ENCODE measurements around the gene ASPHD2.

ASPHD2 gene

DNA sequence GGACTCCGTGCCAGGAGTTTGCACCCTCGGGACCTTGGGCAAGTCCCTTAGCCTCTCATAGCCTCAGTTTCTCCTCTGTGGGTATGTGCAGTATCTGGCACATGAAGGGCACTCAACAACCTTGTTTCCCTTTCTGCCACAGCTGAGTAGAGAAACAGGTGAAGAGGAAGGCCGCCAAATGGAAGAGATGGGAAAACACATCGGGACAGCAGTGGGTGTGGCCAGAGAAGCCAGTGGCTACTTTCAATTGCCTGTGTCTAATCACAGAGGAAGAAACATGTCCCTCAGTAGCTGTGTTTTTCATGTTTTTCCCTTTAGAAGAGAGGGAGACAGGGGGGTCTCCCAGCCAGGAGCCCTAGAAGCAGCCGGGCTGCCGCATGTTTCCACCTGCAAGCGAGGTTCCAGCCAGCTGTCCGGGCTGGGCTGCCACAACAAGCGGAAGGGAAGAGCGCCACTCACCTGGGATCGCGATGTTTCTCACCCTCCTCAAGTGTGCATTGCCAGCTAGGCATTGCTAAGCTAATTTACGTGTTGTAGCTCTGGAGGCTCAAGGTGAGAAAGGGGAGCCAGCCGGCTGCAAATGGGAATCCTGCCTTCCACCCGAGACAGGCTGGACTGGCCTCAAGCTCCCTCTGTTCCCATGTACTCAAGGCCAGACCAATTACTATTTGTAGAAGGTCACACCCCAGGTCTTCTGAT, 16.7 kb downstream of the ASPHD2 start:
- TF ChIP-seq, protein P1, sequence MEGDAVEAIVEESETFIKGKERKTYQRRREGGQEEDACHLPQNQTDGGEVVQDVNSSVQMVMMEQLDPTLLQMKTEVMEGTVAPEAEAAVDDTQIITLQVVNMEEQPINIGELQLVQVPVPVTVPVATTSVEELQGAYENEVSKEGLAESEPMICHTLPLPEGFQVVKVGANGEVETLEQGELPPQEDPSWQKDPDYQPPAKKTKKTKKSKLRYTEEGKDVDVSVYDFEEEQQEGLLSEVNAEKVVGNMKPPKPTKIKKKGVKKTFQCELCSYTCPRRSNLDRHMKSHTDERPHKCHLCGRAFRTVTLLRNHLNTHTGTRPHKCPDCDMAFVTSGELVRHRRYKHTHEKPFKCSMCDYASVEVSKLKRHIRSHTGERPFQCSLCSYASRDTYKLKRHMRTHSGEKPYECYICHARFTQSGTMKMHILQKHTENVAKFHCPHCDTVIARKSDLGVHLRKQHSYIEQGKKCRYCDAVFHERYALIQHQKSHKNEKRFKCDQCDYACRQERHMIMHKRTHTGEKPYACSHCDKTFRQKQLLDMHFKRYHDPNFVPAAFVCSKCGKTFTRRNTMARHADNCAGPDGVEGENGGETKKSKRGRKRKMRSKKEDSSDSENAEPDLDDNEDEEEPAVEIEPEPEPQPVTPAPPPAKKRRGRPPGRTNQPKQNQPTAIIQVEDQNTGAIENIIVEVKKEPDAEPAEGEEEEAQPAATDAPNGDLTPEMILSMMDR (IDR thresholded peaks at IDR 0.05; ENCODE audit: insufficient read depth, low read depth, low read length, missing control alignments), result no peak
- H3K4me3 ChIP-seq (ENCODE audit: low read depth, low read length), result no peak overlapping the region
- DNase-seq (ENCODE audit: low read depth), result no peak

DNA sequence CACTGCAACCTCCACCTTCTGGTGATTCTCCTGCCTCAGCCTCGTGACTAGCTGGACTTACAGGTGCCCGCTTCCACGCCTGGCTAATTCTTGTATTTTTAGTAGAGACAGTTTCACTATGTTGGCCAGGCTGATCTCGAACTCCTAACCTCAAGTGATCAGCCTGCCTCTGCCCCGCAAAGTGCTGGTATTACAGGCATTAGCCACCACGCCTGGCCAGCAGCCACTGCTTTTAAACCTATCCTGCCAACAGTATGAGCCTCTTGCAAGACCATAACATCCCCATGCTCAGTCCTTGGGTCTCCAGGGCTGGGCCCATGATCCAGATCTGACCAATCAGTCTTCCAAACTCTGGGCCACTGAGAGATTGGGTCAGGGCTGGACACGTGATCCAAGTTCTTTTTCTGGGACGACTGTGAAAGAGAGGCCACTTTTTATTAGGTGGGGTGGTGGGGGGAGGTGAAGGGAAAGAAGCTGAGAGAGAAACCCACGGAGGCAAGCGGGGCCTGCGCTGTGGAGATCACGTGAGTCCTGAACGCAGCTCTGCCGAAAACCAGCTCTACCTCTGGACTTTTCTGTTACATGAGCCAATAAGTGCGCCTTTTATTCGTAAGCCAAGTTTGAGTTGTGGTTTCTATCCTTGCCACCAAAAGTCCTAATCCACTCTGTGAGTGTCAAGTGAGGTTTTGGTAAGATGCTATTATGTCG, 17.9 kb downstream of the ASPHD2 start:
- TF ChIP-seq, protein P1 (IDR thresholded peaks at IDR 0.05; ENCODE audit: insufficient read depth, low read depth, low read length, missing control alignments), result no peak
- no peak for DNase-seq (ENCODE audit: low read depth)
- H3K4me3 ChIP-seq (ENCODE audit: low read depth, low read length), result no peak overlapping the region

DNA sequence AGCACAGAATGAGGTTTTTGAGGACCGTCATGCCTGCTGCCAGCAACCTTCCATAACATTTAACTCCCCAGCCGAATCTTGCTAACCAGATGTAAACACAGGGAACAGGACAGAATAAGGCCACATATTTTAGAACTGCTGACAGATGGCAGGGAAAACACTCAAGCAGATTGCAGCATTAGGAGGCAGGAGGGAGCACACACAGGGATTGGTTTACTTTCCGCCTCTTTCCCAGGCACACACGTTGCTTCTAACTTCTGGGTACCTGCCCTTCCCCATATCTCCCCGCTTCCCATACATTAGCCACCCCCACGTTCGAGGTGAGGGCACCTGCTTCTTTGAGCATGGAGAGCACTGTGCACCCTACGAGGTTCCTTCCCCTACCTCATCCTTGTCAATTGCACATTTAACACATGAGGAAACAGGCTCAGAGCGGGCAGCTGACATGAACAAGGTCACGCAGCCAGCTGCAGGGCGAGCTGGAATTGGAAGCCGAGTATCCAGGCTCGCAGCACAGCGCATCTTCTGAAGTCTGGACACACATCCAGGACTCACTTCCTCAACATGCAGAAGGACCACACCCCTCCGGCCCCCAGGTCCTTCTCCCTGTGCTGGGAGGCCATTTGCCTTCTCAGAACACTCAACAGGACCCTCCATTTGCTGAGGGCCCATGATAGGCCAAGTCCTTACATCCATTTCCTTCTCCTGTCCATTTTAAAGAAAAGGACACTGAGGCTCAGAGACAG, 18.7 kb downstream of the ASPHD2 start:
- no peak overlapping the region for H3K4me3 ChIP-seq (ENCODE audit: low read depth, low read length)
- no peak for DNase-seq (ENCODE audit: low read depth)
- TF ChIP-seq, protein P1 (IDR thresholded peaks at IDR 0.05; ENCODE audit: insufficient read depth, low read depth, low read length, missing control alignments), result no peak

DNA sequence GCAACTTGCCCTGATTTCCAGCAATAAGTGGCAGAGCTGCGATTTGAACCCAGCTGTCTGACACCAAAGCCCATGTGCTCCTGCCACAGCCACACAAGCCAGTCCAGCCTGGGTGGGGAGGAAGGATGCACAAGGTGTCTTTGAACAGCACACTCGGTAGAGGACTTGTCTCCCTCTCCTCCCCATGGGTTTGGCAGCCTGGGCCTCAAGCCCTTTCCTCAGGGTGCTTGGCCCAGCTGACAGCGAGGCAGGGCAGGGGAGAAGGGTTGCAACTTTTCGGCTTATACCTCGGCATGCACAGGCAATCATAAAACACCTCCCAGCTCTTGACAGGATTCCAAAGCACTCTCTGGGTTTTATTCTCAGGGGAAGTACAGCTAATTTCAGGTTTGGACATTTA, 19.3 kb downstream of the ASPHD2 start:
- DNase-seq (ENCODE audit: low read depth), result no peak
- no peak overlapping the region for H3K4me3 ChIP-seq (ENCODE audit: low read depth, low read length)

DNA sequence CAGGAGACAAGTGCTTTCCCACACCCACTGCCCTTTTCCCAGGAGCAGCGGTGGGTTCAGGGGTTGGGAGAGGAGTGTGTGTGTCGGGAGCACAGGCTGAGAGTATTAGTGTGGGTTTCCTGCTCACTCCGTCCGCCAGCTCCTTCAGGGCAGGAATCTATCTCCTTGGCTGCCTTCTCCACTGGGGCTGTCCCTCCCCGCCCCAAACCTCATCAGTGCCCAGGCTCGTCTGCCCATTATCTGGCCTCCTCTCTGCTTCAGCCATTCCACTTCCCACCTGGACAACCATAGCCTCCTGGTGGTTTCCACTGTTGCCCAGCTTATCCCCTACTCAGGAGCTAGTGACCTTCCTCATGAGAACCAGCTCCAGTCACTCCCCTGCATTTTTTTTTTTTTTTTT, 19.9 kb downstream of the ASPHD2 start:
- no peak for DNase-seq (ENCODE audit: low read depth)
- no peak overlapping the region for H3K4me3 ChIP-seq (ENCODE audit: low read depth, low read length)
- TF ChIP-seq, protein P1 (IDR thresholded peaks at IDR 0.05; ENCODE audit: insufficient read depth, low read depth, low read length, missing control alignments), result no peak

More for the DNA sequence above, 19.3 kb downstream of the ASPHD2 start:
- TF ChIP-seq, protein P1 (IDR thresholded peaks at IDR 0.05; ENCODE audit: insufficient read depth, low read depth, low read length, missing control alignments), result no peak

DNA sequence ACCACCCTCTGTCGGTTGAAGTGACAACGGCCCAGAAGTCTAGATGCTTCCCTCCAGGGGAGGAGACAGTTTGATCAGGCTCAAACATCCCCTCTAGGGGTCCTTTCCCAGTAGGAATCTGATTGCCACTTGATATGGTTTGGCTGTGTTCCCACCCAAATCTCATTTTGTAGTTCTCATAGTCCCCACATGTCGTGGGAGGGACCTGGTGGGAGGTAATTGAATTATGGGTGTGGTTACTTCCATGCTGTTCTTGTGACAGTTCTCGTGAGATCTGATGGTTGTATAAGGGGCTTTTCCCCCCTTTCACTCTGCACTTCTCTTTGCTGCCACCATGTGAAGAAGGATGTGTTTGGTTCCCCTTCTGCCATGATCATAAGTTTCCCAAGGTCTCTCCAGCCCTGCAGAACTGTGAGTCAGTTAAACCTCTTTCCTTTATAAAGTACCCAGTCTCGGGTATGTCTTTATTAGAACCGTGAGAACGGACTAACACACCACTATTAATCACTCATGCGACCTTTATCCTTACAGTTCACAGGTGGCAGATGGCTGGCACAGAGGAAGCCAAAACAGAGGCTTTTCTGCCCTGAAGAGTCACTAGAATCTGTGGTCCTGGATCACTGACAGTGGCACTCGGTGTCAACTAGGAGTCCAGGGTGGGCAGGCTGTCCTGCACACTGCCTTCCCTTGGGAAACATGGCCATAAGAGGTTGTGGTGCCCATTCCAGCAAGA, 21.6 kb downstream of the ASPHD2 start:
- no peak for DNase-seq (ENCODE audit: low read depth)
- TF ChIP-seq, protein P1 (IDR thresholded peaks at IDR 0.05; ENCODE audit: insufficient read depth, low read depth, low read length, missing control alignments), result no peak
- no peak overlapping the region for H3K4me3 ChIP-seq (ENCODE audit: low read depth, low read length)

All from GM12865 (cell line).